GM21360 (cell line): ENCODE measurements around the gene ATXN2.
"Not testable (repeated sequence)": the region's sequence is repeated elsewhere in the genome, so short reads cannot be mapped to it uniquely, and the experiment has no call there.

ENCODE experiments used
- ATAC-seq: cut with Tn5 transposase; IDR thresholded peaks from one replicate; pipeline ENCODE4 v1.9.1; 2021; ENCODE audit warnings: mild to moderate bottlenecking, moderate library complexity; ENCODE audit not compliant: unreplicated experiment

ATXN2 gene

GRCh38 chr12:111578276-111578970, 20.7 kb downstream of the ATXN2 start:
- no peak for ATAC-seq

DNA sequence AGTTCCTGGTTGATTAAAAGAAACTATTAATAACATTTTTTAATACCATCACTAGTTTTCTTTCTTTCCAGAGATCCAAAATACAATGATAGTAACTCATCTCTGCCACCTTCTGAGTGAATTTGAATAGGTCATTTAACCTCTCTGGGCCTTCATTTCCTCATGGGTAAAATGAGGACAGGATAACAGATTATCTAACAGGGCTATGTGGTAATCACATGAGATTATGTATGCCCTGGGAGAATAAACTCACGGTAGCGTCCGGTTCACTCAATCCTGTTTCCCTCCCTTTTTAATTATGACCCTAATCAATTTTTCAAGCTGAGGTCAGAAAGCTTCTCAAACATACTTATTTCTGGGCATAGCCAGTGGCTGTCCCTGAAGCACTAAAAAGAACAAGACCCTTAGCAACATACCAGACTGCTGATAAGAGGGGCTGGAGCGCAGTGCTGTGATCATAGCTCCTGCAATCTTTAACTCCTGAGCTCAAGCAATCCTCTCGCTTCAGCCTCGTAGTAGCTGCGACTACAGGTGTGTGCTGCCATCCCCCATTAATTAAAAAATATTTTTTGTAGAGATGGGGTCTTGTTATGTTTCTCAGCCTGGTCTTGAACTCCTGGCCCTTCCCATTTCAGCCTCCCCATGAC, 24.2 kb downstream of the ATXN2 start:
- ATAC-seq, result no peak

DNA sequence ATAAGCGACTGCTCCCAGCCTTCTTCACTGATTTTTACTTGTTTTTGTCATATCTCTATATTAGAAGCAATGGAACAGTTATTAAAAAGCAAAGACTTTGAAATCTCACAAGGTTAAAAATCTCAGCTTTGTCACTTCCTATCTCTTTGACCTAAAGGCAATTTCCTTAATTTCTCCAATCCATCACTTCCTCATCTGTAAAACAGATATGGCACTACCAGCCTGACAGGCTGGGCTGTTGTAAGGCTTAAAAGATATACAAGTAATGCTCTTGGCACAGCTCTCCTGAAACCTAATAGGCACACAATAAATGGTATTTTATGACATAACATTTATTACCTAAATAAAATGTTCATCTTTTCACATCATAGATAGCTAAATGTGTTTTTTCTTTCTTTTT, 25.6 kb downstream of the ATXN2 start:
- ATAC-seq, result no peak

DNA sequence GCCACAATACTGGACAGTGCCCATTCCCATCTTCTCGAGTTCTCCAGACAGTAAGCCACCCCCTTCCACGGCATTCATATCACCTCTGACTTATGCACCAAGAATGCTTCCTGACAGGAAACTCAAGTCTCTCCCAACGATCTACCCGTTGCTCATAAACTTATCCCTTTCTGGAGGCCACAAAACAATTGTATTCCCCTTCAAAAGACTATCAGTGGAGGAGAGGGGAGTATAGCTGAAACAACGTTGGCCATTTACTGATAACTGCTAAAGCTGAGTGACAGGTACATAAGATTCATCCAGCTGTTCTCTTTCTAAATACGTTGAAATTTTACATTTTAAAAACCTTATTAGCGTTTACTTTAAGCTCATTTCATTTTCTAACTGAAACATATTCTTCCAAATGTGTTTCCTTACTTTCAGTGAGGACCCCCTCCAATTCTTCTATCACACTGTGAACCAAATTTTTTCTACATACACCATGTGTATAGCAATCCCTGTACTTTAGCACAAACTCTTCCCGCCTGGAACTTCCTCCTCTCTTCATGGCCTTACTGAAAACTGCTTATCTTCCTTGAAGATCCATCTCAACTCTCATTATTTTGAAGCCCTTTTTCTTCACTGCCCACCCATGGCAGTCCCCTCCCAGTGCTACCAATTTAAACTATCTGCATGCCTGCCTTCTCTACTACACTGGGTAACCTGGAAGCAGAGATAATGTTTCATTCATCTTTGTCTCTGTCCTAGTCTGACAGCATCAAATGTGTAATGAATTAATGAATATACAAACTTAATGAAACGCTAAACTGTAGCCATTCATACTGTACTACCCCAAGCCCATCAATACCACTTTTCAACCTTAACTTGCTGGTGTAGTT, 28.8 kb downstream of the ATXN2 start:
- no peak for ATAC-seq

DNA sequence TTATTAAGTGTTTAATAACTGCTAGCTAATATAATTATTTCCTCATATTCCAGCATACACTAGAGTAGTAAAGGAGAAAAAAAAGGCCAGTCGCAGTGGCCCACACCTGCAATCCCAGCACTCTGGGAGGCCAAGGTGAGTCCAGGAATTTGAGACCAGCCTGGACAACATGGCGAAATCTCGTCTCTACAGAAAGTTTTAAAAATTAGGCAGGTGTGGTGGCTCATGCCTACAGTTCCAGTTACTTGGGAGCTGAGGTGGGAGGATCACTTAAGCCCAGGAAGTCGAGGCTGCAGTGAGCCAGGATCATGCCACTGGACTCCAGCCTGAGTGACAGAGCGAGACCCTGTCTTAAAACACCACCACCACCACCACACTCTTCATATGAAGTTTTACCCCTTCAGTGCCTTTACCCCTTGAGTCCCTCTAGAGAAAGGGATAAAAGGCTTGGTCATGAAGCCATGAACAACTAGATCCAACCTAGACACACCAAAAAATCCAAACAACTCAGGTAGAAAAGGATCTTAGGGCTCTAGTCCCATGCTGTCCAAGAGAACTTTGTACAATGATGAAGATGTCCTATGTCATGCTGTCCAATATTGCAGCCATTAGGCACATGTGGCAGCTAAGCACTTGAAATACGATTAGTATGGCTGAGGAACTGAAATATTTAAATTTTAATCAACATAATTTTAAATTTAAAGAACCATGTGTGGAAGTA, 29.6 kb downstream of the ATXN2 start:
- no peak for ATAC-seq

- not testable (repeated sequence) for ATAC-seq
These were observed 38.3 kb downstream of the ATXN2 start for GRCh38 chr12:111560844-111561243.

GRCh38 chr12:111558107-111558376, 41.1 kb downstream of the ATXN2 start:
- ATAC-seq, result no peak

DNA sequence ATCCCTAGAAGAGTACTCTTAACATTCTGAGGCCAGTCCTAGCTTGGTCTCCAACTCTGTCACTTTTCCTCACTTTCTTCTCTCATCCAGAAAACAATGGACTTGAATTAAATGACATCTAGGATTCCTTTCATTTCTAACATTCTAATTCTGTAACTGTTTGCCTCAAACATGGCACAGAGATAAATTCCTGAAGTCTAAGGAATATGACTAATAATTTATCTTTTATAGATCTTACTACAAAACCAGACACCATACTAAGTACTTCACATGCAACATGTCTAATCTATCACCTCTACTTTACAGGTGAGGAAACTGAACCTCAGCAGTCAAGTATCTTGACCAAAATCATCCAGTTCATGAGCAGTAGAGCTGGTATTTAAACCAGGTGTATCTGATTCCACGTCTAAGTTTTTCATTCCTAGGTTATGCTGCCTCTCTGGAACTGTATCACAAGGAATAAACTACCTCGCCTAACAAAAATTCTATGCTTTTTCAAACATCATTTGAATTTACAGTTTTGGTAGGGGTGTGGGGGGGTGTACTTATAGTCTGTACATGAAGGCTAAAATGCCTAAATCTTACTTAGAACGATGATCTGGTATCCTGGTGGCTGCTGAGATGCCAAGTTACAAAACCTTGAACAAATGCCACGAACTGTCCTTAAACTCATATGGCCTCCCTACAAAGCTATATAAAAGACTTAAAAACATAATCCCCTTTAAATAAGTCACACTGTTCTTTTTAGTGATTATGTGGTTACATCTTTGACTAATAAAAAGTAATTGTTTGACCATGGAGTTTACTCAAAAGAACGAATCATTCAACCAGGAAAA, 41.6 kb downstream of the ATXN2 start:
- ATAC-seq, result no peak

DNA sequence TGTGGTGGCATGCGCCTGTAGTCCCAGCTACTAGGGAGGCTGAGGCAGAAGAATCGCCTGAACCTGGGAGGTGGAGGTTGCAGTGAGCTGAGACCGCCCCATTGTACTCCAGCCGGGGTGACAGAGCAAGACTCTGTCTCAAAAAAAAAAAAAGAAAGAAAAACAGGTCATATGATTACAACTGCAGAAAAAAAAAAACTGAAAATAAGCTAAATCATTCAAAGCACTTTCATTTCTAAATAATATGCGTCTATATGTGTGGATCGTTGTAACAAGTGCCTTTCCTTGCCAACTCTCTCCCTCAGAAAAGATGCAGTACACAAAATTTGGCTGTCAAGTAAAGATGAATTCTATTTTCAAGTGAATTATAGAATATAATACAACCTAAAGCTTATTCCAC, 42.4 kb downstream of the ATXN2 start:
- no peak for ATAC-seq

GRCh38 chr12:111555313-111555712, 43.8 kb downstream of the ATXN2 start:
- ATAC-seq, result not testable (repeated sequence)

DNA sequence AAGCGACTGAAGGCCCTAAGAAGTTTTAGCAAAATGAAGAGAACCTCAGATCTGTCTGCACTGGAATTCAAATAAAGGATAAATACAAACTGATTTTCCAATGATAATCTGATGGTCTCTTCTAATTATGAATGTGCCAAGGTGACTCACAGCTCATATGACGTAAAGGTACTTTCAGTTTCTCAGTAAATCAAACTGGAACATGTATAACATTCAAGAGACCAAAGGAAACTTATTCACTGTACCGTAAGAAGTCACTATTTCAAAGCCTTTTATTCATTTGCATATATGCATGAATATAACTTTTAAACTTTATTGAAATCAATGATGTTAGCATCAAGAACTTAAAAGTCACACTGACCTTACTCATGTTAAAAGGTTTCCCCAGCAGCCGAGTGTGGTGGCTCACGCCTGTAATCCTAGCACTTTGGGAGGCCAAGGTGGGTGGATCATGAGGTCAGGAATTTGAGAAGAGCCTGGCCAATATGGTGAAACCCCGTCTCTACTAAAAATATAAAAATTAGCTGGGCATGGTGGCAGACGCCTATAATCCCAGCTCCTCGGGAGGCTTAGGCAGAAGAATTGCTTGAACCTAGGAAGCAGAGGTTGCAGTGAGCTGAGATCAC, 52.2 kb downstream of the ATXN2 start:
- no peak for ATAC-seq

DNA sequence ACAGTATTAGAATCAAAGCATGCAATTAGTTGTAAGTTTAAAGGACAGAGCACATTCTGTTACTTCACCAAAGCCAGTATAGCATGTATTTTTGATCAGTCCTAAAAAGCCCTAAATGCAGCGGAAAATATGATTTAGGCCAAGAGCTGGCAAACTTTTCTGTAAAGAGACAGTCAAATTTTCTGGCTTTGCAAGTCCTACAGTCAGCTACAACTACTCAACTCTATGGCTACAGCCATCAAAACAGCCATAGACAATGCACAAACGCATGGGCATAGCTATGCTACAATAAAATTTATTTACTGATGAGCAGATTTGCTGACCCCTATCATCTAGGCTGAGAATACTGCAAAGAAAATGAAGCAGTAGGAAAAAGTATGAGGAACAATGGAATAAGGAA, 52.9 kb downstream of the ATXN2 start:
- ATAC-seq, result no peak

GRCh38 chr12:111544032-111544431, 55.1 kb downstream of the ATXN2 start:
- ATAC-seq, result no peak

DNA sequence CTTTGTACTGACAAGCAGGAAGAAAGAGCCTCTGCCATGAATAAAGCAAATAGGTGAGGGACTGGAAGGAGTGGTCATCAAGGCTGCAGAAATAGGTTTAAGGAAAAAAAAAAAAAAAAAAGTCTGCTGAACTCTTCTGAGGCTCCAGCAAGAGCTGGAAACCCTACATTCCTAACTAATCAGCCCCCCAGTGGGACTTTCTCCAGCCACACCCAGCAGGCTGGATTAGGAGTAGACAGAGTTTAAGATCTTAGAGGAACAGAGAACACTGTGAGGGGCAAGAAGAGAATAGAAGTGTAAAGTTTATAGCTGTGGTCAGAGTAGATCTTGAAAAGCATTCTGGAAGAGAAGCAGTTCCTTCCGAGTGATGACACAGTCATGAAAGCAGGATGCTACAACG, 66.4 kb downstream of the ATXN2 start:
- ATAC-seq, result no peak

GRCh38 chr12:111529424-111530368, 69.4 kb downstream of the ATXN2 start:
- no peak for ATAC-seq

DNA sequence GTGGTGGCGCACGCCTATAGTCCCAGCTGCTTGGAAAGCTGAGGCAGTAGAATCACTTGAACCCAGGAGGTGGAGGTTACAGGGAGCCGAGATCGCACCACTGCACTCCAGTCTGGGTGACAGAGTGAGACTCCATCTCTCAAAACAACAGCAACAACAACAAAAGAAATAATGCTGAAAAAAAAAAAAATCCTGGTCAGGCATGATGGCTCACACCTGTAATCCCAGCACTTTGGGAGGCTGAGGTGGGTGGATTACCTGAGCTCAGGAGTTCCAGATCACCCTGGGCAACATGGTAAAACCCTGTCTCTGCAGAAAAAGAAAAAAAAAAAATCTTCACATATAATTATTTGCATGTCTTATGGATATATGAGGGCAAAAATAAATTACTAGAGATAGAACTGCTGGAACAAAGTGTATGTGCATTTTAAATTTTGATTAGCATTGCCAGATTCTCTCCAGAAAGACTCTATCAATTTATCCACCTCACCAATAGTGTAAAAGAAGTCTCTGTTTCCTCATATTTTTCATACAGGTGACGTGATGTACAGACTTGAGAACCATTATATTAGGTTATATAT, 75.4 kb downstream of the ATXN2 start:
- no peak for ATAC-seq

DNA sequence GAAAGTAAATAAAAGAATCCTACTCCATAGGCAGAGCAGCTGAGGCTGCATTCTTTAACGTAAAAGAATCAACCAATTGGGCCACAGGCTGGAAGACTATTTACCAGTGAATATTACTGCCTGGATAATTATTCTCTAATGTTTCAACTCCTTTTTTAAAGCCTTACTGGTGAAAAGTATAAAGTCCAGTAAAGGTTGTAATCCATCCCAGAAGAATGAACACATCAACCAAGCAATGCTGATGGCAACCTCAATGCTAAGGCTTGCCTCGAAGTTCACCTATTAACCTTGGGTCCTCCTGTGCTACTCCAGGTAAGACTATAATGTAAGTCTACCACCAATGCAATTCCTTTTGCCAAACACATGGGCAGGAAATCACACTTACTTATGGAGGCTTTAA, 77.3 kb downstream of the ATXN2 start:
- ATAC-seq, result no peak

DNA sequence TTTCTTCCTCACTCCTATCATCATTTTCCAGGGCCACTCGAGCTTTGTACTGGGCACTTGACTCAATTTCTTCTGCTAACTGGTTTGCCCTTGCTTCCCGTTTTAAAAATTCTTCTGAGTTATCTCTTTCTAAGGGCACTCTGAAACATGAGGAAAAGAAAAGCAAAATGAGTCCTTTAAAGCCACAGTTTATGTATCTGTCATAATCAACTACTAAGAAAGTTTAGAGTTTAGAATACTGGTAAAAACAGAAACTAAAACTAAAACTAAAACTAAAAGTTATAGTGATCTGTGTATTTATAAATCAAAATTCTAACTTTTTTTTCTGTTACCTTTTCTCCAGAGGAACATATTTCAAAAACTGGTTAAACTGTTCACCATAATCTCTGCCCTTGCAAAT, 79.2 kb downstream of the ATXN2 start:
- ATAC-seq, result no peak

GRCh38 chr12:111519083-111519482, 80.0 kb downstream of the ATXN2 start:
- no peak for ATAC-seq
